ENCODE results near the gene CREG2. TPM values are rescaled to one million over a fixed set of nuclear protein-coding genes. Genes with fewer than 3 reads are reported as not detected.

Gene CREG2
- total RNA-seq, 1 experiment from 2014 or later, result not detected

DNA sequence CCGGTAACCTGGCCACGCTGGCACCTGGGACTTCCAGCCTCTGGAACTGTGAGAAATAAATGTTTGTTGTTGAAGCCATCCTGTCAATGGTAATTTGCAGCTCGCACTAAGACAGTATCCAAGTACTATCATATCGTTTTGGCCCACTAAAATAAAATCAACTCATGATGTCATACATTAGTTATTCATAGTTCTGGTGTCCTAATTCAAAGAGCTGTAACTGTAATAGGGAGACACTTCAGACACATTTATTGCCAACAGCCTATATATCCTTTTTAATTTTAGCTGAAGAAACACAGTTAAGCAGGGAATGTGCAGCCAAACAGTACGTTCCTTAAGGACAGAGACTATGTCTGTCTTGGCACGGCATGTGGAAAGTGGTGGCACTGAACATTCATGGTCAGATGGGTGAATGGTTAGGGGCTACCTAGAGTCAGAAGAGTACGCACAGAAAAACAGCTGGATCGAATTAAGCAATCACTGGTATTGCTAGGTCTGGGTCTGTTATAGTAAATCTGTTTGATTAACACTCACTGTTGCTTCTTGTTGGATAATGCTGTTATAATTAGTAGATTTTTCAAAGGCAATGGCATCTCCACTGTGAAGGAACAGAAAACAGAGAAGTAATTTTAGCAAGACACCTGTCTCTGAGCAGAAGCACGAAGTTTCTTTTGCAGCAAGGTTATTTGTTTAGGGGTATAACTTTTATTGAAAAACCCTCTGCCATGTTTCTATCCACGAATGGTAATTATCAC is 41.3 kb upstream of the CREG2 start:
- no peaks in the 10 kb centered on the region for H3K9me3 ChIP-seq (ENCODE audit: low read length)
- H3K4me2 ChIP-seq (ENCODE audit: low read depth, low read length, poor library complexity, severe bottlenecking), result no peak overlapping the region
- no peaks in the 10 kb centered on the region for H3K27me3 ChIP-seq (ENCODE audit: low read length)
- no peaks in the 10 kb centered on the region for H3K9me2 ChIP-seq (replicated peaks; ENCODE audit: insufficient read depth, low read length)
- no peak for DNase-seq
- no peaks in the 10 kb centered on the region for H3K79me2 ChIP-seq (ENCODE audit: low read length)
- no peaks in the 10 kb centered on the region for H3K4me1 ChIP-seq (ENCODE audit: low read length)
- H3K27ac ChIP-seq (ENCODE audit: low read length), result no peak overlapping the region
- no peak overlapping the region for H3K4me3 ChIP-seq (ENCODE audit: low read length)
- H3K36me3 ChIP-seq (ENCODE audit: insufficient read depth, low read length), result no peaks in the 10 kb centered on the region
- no peak overlapping the region for H2AFZ ChIP-seq (ENCODE audit: low read length)
- H3K9ac ChIP-seq (ENCODE audit: low read length), result no peak overlapping the region
- H4K20me1 ChIP-seq (ENCODE audit: insufficient read depth, low read depth, low read length), result no peaks in the 10 kb centered on the region

DNA sequence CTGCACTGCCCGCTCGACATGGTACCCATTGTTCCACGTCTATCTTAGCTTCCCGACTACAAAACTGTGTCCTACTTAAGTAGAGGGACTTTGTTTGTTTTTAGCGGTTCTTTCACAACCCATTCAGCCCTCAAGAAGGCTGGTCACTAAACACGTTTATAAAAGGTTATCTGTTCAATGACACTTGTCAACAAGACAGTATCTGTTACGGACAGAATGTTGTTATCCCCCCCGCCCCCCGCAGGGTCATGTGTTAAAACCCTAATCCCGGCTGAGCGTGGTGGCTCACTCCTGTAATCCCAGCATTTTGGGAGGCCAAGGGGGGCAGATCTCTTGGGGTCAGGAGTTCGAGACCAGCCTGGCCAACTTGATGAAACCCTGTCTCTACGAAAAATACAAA is 40.4 kb upstream of the CREG2 start:
- no peaks in the 10 kb centered on the region for H3K36me3 ChIP-seq (ENCODE audit: insufficient read depth, low read length)
- H3K4me1 ChIP-seq (ENCODE audit: low read length), result no peaks in the 10 kb centered on the region
- H3K27ac ChIP-seq (ENCODE audit: low read length), result no peak overlapping the region
- no peak overlapping the region for H3K4me3 ChIP-seq (ENCODE audit: low read length)
- no peaks in the 10 kb centered on the region for H3K79me2 ChIP-seq (ENCODE audit: low read length)
- H3K27me3 ChIP-seq (ENCODE audit: low read length), result no peaks in the 10 kb centered on the region
- H4K20me1 ChIP-seq (ENCODE audit: insufficient read depth, low read depth, low read length), result no peaks in the 10 kb centered on the region
- no peak for DNase-seq
- no peak overlapping the region for H3K9ac ChIP-seq (ENCODE audit: low read length)
- no peaks in the 10 kb centered on the region for H3K9me3 ChIP-seq (ENCODE audit: low read length)
- no peaks in the 10 kb centered on the region for H3K9me2 ChIP-seq (replicated peaks; ENCODE audit: insufficient read depth, low read length)
- no peak overlapping the region for H3K4me2 ChIP-seq (ENCODE audit: low read depth, low read length, poor library complexity, severe bottlenecking)
- H2AFZ ChIP-seq (ENCODE audit: low read length), result no peak overlapping the region

DNA sequence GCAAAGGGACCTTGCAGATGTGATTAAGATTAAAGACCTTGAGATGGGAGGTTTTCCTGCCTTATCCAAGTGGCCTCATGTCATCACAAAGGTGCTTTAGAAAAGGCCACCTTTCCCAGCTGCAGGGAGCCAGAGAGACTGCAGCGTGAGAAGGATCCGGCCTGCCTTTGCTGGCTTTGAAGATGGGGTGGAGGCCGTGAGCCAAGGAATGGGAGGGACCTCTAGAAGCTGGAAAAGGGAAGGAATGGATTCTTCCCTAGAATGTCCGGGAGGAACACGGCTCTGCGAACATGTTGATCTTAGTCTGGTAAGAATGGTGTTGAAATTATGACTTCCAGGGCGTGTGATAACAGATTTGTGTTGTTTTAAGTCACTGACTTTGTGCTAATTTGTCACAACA is 39.9 kb upstream of the CREG2 start:
- Histone ChIP-seq H3K36me3 (ENCODE audit: insufficient read depth, low read length) (no peaks in the 10 kb centered on the region), H4K20me1 (ENCODE audit: insufficient read depth, low read depth, low read length) (no peaks in the 10 kb centered on the region), H2AFZ (ENCODE audit: low read length) (no peak overlapping the region), H3K9me3 (ENCODE audit: low read length) (no peaks in the 10 kb centered on the region), H3K79me2 (ENCODE audit: low read length) (no peaks in the 10 kb centered on the region), H3K4me2 (ENCODE audit: low read depth, low read length, poor library complexity, severe bottlenecking) (no peak overlapping the region), H3K4me1 (ENCODE audit: low read length) (no peaks in the 10 kb centered on the region), H3K27me3 (ENCODE audit: low read length) (no peaks in the 10 kb centered on the region), H3K9ac (ENCODE audit: low read length) (no peak overlapping the region), H3K9me2 (replicated peaks; ENCODE audit: insufficient read depth, low read length) (no peaks in the 10 kb centered on the region), H3K27ac (ENCODE audit: low read length) (no peak overlapping the region), H3K4me3 (ENCODE audit: low read length) (no peak overlapping the region)
- DNase-seq, result no peak

- no peak for DNase-seq
Observed at GRCh38 chr2:101426822-101427221, 39.5 kb upstream of the CREG2 start.

GRCh38 chr2:101420623-101421022 is 33.3 kb upstream of the CREG2 start:
- Histone ChIP-seq H2AFZ (ENCODE audit: low read length) (no peak overlapping the region), H3K9ac (ENCODE audit: low read length) (no peak overlapping the region), H4K20me1 (ENCODE audit: insufficient read depth, low read depth, low read length) (no peaks in the 10 kb centered on the region), H3K4me3 (ENCODE audit: low read length) (no peak overlapping the region), H3K27me3 (ENCODE audit: low read length) (no peaks in the 10 kb centered on the region), H3K9me3 (ENCODE audit: low read length) (no peaks in the 10 kb centered on the region), H3K27ac (ENCODE audit: low read length) (no peak overlapping the region), H3K4me2 (ENCODE audit: low read depth, low read length, poor library complexity, severe bottlenecking) (no peak overlapping the region), H3K4me1 (ENCODE audit: low read length) (no peaks in the 10 kb centered on the region), H3K9me2 (replicated peaks; ENCODE audit: insufficient read depth, low read length) (no peaks in the 10 kb centered on the region), H3K36me3 (ENCODE audit: insufficient read depth, low read length) (no peaks in the 10 kb centered on the region), H3K79me2 (ENCODE audit: low read length) (no peaks in the 10 kb centered on the region)
- DNase-seq, result no peak

More at GRCh38 chr2:101426822-101427221, 39.5 kb upstream of the CREG2 start:
- no peaks in the 10 kb centered on the region for H3K27me3 ChIP-seq (ENCODE audit: low read length)
- H4K20me1 ChIP-seq (ENCODE audit: insufficient read depth, low read depth, low read length), result no peaks in the 10 kb centered on the region
- H3K9me2 ChIP-seq (replicated peaks; ENCODE audit: insufficient read depth, low read length), result no peaks in the 10 kb centered on the region
- H3K4me1 ChIP-seq (ENCODE audit: low read length), result no peaks in the 10 kb centered on the region
- no peak overlapping the region for H3K4me3 ChIP-seq (ENCODE audit: low read length)
- H2AFZ ChIP-seq (ENCODE audit: low read length), result no peak overlapping the region
- H3K79me2 ChIP-seq (ENCODE audit: low read length), result no peaks in the 10 kb centered on the region
- no peaks in the 10 kb centered on the region for H3K36me3 ChIP-seq (ENCODE audit: insufficient read depth, low read length)
- H3K9ac ChIP-seq (ENCODE audit: low read length), result no peak overlapping the region
- no peaks in the 10 kb centered on the region for H3K9me3 ChIP-seq (ENCODE audit: low read length)
- no peak overlapping the region for H3K4me2 ChIP-seq (ENCODE audit: low read depth, low read length, poor library complexity, severe bottlenecking)
- no peak overlapping the region for H3K27ac ChIP-seq (ENCODE audit: low read length)

GRCh38 chr2:101419096-101419663 is 31.9 kb upstream of the CREG2 start:
- no peak overlapping the region for H3K4me3 ChIP-seq (ENCODE audit: low read length)
- H3K79me2 ChIP-seq (ENCODE audit: low read length), result no peaks in the 10 kb centered on the region
- H3K9me3 ChIP-seq (ENCODE audit: low read length), result no peaks in the 10 kb centered on the region
- H3K9ac ChIP-seq (ENCODE audit: low read length), result no peak overlapping the region
- H3K36me3 ChIP-seq (ENCODE audit: insufficient read depth, low read length), result no peaks in the 10 kb centered on the region
- H4K20me1 ChIP-seq (ENCODE audit: insufficient read depth, low read depth, low read length), result no peaks in the 10 kb centered on the region
- H3K27me3 ChIP-seq (ENCODE audit: low read length), result no peaks in the 10 kb centered on the region
- peak; percentile 83 for DNase-seq
- no peak overlapping the region for H3K4me2 ChIP-seq (ENCODE audit: low read depth, low read length, poor library complexity, severe bottlenecking)
- no peaks in the 10 kb centered on the region for H3K4me1 ChIP-seq (ENCODE audit: low read length)
- H3K9me2 ChIP-seq (replicated peaks; ENCODE audit: insufficient read depth, low read length), result no peaks in the 10 kb centered on the region
- no peak overlapping the region for H3K27ac ChIP-seq (ENCODE audit: low read length)
- H2AFZ ChIP-seq (ENCODE audit: low read length), result no peak overlapping the region

DNA sequence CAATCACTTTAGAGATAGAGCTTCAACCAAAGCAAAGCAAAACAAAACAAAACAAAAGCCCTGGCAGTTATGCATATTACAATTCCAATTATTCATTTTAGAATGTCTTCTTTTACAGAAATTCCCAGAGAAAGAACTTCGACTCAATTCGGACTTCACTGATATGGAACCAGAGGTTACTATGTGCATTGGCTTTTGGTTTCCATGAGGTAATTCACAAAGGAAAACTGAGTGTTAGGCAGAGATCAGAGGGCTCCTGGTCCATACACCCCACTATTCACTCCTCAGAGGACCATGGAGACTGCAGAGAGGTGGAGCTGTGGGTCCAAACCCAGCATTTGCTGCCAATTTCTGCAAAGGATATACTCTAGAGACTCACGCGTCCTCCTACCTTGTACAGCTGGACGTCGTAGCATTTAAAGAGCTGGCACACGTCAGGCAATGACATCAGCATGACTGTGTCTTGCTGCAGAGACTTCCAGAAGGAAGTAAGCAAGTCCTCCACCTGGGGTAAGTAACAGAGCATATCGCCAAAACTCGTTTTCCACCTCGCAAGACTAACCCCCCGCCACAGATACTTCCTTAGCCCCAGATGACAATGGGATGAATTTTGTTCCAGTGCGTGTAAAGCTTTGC is 31.3 kb upstream of the CREG2 start:
- Histone ChIP-seq H3K4me2 (ENCODE audit: low read depth, low read length, poor library complexity, severe bottlenecking) (no peak overlapping the region), H3K9me3 (ENCODE audit: low read length) (no peaks in the 10 kb centered on the region), H3K9ac (ENCODE audit: low read length) (no peak overlapping the region), H3K9me2 (replicated peaks; ENCODE audit: insufficient read depth, low read length) (no peaks in the 10 kb centered on the region), H3K27ac (ENCODE audit: low read length) (no peak overlapping the region), H3K4me3 (ENCODE audit: low read length) (no peak overlapping the region), H3K27me3 (ENCODE audit: low read length) (no peaks in the 10 kb centered on the region), H3K4me1 (ENCODE audit: low read length) (no peaks in the 10 kb centered on the region), H3K36me3 (ENCODE audit: insufficient read depth, low read length) (no peaks in the 10 kb centered on the region), H3K79me2 (ENCODE audit: low read length) (no peaks in the 10 kb centered on the region), H4K20me1 (ENCODE audit: insufficient read depth, low read depth, low read length) (no peaks in the 10 kb centered on the region), H2AFZ (ENCODE audit: low read length) (no peak overlapping the region)
- no peak for DNase-seq

- no peak overlapping the region for H2AFZ ChIP-seq (ENCODE audit: low read length)
- DNase-seq, result no peak
- H4K20me1 ChIP-seq (ENCODE audit: insufficient read depth, low read depth, low read length), result no peaks in the 10 kb centered on the region
- no peaks in the 10 kb centered on the region for H3K36me3 ChIP-seq (ENCODE audit: insufficient read depth, low read length)
- H3K27ac ChIP-seq (ENCODE audit: low read length), result no peak overlapping the region
- no peaks in the 10 kb centered on the region for H3K79me2 ChIP-seq (ENCODE audit: low read length)
- H3K4me3 ChIP-seq (ENCODE audit: low read length), result no peak overlapping the region
- no peak overlapping the region for H3K9ac ChIP-seq (ENCODE audit: low read length)
- no peaks in the 10 kb centered on the region for H3K27me3 ChIP-seq (ENCODE audit: low read length)
- no peaks in the 10 kb centered on the region for H3K4me1 ChIP-seq (ENCODE audit: low read length)
- no peaks in the 10 kb centered on the region for H3K9me2 ChIP-seq (replicated peaks; ENCODE audit: insufficient read depth, low read length)
- no peak overlapping the region for H3K4me2 ChIP-seq (ENCODE audit: low read depth, low read length, poor library complexity, severe bottlenecking)
- H3K9me3 ChIP-seq (ENCODE audit: low read length), result no peaks in the 10 kb centered on the region
Observed at GRCh38 chr2:101416609-101417008, 29.3 kb upstream of the CREG2 start.

Measured in Karpas-422 (cell line).